Breast epithelium (tissue), 3 donors: ENCODE measurements around the gene ATP1B3.

Experiments used
- POLR2A ChIP-seq: fragments of 450-650 bp; IDR thresholded peaks from one replicate; pipeline ENCODE4 v1.6.1; 2016; ENCODE audit warnings: antibody characterized with exemption, mild to moderate bottlenecking, moderate library complexity
- POLR2AphosphoS5 ChIP-seq, 3 donors: sonication (generic); formaldehyde crosslinking; IDR thresholded peaks; one replicate each; pipeline ENCODE4 v1.6.1; 2017; ENCODE audit warnings: antibody characterized with exemption in 3 of 3

GRCh38 chr3:141877911-141878310 lies 1.5 kb downstream of the ATP1B3 start:
- TF ChIP-seq POLR2A (no peak), POLR2AphosphoS5 (IDR thresholded peaks at IDR 0.05) (no peak)
